Mesodermal cell (in vitro differentiated cells): ENCODE results near the gene FAIM2.

Experiments used
- H3K27ac ChIP-seq: 2 replicates; pipeline ENCODE4 v1.7.0; 2013; ENCODE audit warnings: mild to moderate bottlenecking, low read depth, low read length, moderate library complexity; ENCODE audit not compliant: severe bottlenecking
- H3K36me3 ChIP-seq: 2 replicates; pipeline ENCODE4 v1.7.1; 2013; ENCODE audit warnings: mild to moderate bottlenecking, low read length, moderate library complexity; ENCODE audit not compliant: control insufficient read depth, insufficient read depth
- H3K4me1 ChIP-seq: one replicate; pipeline ENCODE4 v1.7.1; 2013; ENCODE audit warnings: mild to moderate bottlenecking, low read length; ENCODE audit not compliant: insufficient read depth, control insufficient read depth, poor library complexity, severe bottlenecking
- H3K4me3 ChIP-seq: 2 replicates; pipeline ENCODE4 v1.7.0; 2013; ENCODE audit warnings: low read length, control low read depth, mild to moderate bottlenecking; ENCODE audit not compliant: insufficient read depth, poor library complexity, severe bottlenecking; ENCODE audit errors: extremely low read depth
- H3K9me3 ChIP-seq: 2 replicates; pipeline ENCODE4 v1.7.1; 2013; ENCODE audit warnings: mild to moderate bottlenecking, low read length, moderate library complexity; ENCODE audit not compliant: control insufficient read depth
- WGBS, 2 experiments: methylation state at CpG; one replicate each; pipeline ENCODE4 v1.1.5; 2013; ENCODE audit warnings: missing lambda C conversion rate in 2 of 2; ENCODE audit not compliant: insufficient coverage in 2 of 2; 5-methylcytosine and 5-hydroxymethylcytosine counted together

The FAIM2 gene

GRCh38 chr12:49828133-49829091 is 75.3 kb downstream of the FAIM2 start, which contains the start of gene NCKAP5L:
Gene NCKAP5L (minus strand): TSS chr12:49828413. CDS start chr12:49804044, 24,369 bp downstream.
- Histone ChIP-seq H3K27ac (peak within 1 kb of the TSS; percentile 89), H3K36me3 (peaks cover 20% of the 10 kb centered on the region), H3K4me3 (peak within 1 kb of the TSS; percentile 70), H3K4me1 (peaks cover 25% of the 10 kb centered on the region), H3K9me3 (no peaks in the 10 kb centered on the region)
- 3 to 5% methylated on average over 21 to 23 of the region's 61 CpGs for WGBS, 2 experiments

DNA sequence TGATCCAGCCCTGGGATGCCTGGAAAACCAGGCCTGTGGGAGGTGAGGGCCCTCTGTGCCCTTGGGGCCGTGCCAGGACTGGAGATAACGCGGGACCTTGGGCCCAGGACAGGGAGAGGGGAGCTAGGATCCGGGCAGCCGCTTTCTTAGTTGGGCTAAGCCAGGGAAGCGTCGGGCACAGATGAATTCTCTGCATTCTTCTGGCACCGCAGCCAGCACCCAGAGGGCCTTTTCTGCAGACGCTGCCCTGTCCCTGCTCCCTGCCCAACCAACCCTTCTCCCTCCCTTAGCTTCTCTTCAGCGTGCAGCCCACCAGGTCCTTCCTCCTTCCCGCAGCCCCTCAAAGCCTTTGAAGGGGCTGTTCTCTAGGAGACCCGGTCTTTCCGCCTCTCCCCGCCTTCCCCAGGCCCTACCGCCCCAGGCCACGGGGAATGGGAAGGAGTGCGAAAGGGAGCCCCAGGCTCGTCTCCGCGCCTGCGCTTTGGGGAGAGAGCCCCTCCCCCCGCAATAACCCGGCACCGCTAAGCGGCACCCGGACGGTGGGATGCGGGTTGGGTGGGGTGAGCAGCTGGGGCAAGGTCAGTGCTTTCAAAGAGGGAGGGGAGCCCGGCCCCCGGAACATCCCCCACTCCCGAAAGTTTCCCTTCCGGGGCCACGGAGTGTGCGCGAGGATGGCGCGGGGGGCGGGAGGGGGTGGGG is 76.2 kb downstream of the FAIM2 start:
- peaks cover 25% of the 10 kb centered on the region for H3K4me1 ChIP-seq
- WGBS, 2 experiments, result 1 to 2% methylated on average over 15 to 16 of the region's 38 CpGs
- no peaks in the 10 kb centered on the region for H3K9me3 ChIP-seq
- peaks cover 29% of the 10 kb centered on the region for H3K36me3 ChIP-seq
- H3K4me3 ChIP-seq, result peak overlapping the region; percentile 70
- H3K27ac ChIP-seq, result peak overlapping the region; percentile 89

DNA sequence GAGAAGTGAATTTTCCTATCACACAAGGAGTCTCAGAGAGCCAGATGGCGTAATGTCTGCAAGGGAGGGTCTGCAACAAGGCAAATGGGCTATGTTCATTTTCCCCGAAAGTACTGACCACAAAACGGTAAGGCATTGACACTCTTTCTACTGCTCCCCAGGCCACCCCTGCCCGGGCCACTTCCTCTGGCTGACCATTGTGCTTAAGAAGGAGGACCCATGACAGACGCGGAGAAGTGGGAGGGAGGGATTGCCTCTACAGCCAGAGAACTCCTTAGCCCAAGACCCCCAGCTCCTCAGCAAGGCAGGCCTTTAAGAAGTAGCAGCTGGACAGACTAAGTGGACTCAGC is 76.7 kb downstream of the FAIM2 start:
- peak overlapping the region; percentile 70 for H3K4me3 ChIP-seq
- H3K36me3 ChIP-seq, result peaks cover 34% of the 10 kb centered on the region
- 55% methylated on average over 6 of the region's 6 CpGs; no CpG with 5 or more reads in 1 of the 2 experiments for WGBS, 2 experiments
- peaks cover 25% of the 10 kb centered on the region for H3K4me1 ChIP-seq
- H3K9me3 ChIP-seq, result no peaks in the 10 kb centered on the region
- H3K27ac ChIP-seq, result peak overlapping the region; percentile 89

DNA sequence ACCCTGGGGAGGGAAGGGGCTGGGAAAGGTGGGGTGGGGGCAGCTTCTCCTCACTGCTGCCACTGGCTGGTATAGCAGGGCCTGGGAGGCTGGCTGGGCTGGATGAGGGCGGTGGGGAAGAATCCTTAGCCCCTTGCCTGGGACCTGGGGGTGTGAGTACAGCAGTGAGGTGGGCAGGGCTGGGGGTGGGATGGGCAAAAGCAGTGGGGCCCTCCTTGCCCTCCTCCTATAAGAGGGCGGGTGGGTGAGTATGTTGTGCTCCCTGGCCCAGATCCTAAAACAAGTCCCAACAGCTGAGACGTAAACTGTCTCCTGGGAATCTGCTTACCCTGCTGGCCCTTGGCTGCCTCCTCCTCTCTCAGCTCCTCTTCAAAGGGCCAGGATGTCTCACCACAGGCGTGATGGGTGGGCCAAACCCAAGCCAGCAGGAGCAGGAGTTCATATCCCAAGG is 77.7 kb downstream of the FAIM2 start:
- Histone ChIP-seq H3K27ac (no peak overlapping the region), H3K9me3 (no peaks in the 10 kb centered on the region), H3K4me3 (peak overlapping the region; percentile 70), H3K36me3 (peaks cover 42% of the 10 kb centered on the region), H3K4me1 (peaks cover 35% of the 10 kb centered on the region)
- WGBS, 2 experiments, result no CpG with 5 or more reads among the region's 4 CpGs

DNA sequence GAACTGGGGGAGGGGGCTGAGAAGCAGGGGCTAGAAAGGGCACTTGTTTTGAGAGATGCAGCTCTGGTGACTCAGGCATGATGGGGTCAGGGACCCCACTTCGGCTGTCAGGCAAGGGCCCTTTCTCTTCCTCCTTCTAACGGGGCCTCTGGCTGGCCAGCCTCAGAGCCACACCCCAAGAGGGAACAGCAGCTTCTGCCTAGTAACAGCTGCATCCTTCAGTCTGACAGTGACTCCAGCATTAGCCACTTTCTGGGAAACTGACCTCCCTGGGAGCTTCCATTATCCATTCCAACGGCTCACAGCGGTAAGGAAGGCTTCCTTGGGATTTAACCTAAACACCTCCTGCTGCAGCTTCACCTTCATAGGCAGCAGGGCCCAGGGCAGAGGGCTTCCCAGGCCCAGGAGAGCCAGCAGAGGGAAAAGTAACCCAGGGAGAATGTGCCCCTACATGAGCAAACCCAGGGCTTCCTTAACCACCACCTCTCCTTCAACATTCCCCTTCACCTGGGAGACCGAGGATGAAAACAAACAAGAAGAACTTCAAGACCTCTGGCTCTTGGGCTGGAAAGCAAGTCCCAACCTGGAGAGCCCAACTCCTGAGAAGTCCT is 78.2 kb downstream of the FAIM2 start:
- peak overlapping the region; percentile 6 for H3K27ac ChIP-seq
- H3K4me3 ChIP-seq, result no peak overlapping the region
- peaks cover 40% of the 10 kb centered on the region for H3K4me1 ChIP-seq
- peaks cover 42% of the 10 kb centered on the region for H3K36me3 ChIP-seq
- H3K9me3 ChIP-seq, result no peaks in the 10 kb centered on the region
- 40 to 48% methylated on average over 1 to 4 of the region's 5 CpGs for WGBS, 2 experiments

DNA sequence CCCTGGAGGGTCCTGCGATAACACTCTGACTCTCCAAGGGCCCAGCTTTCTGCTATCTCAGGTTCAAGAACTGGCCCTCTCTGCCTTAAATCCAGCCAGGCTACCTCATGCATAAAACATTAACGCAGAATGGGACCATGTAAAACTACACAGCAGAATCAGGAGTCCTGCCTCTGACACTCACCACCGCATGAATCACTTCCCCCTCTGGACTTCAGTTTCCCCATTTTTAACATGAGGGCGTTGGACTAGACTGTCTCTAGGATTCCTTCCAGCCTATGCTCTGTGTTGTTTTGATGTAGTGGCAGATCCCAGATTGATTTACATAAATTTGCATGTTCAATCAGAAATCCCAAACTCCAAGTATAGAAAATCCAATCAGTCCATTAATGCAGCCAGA is 78.8 kb downstream of the FAIM2 start:
- H3K4me3 ChIP-seq, result no peak overlapping the region

DNA sequence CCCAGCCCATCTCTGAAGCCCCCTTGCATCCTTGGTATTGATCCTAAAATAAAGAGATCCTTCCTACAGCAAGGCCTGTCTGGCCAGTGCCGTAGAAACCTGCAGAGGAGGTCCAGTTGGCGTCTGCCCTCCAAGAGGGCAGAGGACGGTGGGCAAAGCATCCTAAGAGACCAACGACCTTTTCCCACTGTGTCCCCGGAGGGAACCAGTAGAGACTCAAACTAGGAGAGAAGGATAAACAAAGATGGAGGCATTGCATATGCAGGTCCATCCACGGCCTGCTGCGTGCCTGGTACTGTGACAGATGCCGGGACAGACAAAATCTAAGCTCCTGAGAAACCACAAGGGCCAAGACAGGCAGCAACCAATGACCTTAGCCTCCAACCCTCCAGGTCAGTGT is 79.3 kb downstream of the FAIM2 start:
- Histone ChIP-seq H3K36me3 (peaks cover 48% of the 10 kb centered on the region), H3K27ac (no peak overlapping the region), H3K4me1 (peaks cover 40% of the 10 kb centered on the region), H3K9me3 (no peaks in the 10 kb centered on the region), H3K4me3 (no peak overlapping the region)
- 85 to 96% methylated on average over 8 of the region's 8 CpGs for WGBS, 2 experiments

More for the DNA sequence above, 78.8 kb downstream of the FAIM2 start:
- Histone ChIP-seq H3K4me1 (peaks cover 40% of the 10 kb centered on the region), H3K27ac (peak overlapping the region; percentile 6), H3K36me3 (peaks cover 44% of the 10 kb centered on the region), H3K9me3 (no peaks in the 10 kb centered on the region)
- WGBS, 2 experiments, result 83 to 100% methylated on average over 2 of the region's 4 CpGs

DNA sequence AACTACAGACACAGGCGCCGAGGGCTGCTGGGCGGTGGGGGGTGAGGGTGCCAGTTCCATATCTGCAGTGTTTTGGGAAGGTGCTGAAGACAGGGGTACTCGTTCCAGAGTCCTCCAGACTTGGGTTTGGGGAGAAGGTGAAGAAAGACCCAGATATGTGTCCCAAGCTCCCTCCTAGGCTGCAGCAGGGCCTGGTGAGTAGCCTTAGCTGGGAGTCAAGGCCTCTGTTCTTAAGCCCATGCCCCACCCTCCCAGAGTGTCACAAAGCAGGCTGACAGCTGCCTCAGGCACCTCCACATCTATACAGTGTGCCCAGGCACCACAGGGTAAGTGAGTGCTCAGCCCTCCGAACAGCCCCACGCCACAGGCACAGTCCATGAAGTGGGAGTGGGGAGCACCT is 79.7 kb downstream of the FAIM2 start:
- Histone ChIP-seq H3K27ac (no peak overlapping the region), H3K4me3 (no peak overlapping the region), H3K9me3 (no peaks in the 10 kb centered on the region), H3K36me3 (peaks cover 52% of the 10 kb centered on the region), H3K4me1 (peaks cover 35% of the 10 kb centered on the region)
- 96 to 100% methylated on average over 3 to 5 of the region's 6 CpGs for WGBS, 2 experiments

DNA sequence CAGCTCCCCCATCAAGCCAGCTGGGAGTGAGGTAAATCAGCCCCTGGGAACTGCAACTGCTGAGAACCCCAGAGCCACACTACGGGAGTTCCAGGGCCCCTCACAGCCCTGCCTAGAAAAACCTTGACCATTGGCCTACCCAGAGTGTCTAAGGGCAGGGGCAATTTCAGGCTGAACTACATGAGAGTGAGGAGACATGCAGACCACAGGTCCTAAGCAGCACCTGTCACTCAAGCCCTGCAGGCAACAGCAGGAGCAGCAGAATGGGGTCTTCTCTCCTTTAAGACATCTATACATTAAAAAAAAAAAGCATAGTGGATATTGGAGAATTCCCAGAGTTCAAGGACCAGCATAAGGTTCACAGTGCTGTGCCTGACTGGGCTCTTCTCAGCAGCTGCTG is 80.3 kb downstream of the FAIM2 start:
- WGBS, 2 experiments, result 83 to 85% methylated on average over 1 of the region's 1 CpG
- Histone ChIP-seq H3K4me3 (no peak overlapping the region), H3K36me3 (peaks cover 56% of the 10 kb centered on the region), H3K9me3 (no peaks in the 10 kb centered on the region), H3K27ac (no peak overlapping the region), H3K4me1 (peaks cover 35% of the 10 kb centered on the region)

- Histone ChIP-seq H3K4me3 (no peak overlapping the region), H3K27ac (no peak overlapping the region), H3K9me3 (no peaks in the 10 kb centered on the region), H3K4me1 (peaks cover 34% of the 10 kb centered on the region), H3K36me3 (peaks cover 59% of the 10 kb centered on the region)
- WGBS, 2 experiments, result 95 to 100% methylated on average over 5 to 7 of the region's 10 CpGs
These were observed 82.1 kb downstream of the FAIM2 start for GRCh38 chr12:49821373-49822287.
